Testis (tissue), 2 donors: Measurements from ENCODE around the gene DPH7.

Experiments
- CTCF ChIP-seq, 3 experiments: fragments of 450-650 bp in 2 of 3; fragments of 200-600 bp in 1 of 3; sonication (generic) in 1 of 3; IDR thresholded peaks; one replicate each; pipeline ENCODE4 v1.5.1; 2016 to 2019; ENCODE audit warnings: antibody characterized with exemption in 3 of 3, mild to moderate bottlenecking in 2 of 3, moderate library complexity in 1 of 3
- POLR2A ChIP-seq: fragments of 450-650 bp; IDR thresholded peaks from one replicate; pipeline ENCODE4 v1.6.1; 2017; ENCODE audit warnings: antibody characterized with exemption, mild to moderate bottlenecking, moderate library complexity

DNA sequence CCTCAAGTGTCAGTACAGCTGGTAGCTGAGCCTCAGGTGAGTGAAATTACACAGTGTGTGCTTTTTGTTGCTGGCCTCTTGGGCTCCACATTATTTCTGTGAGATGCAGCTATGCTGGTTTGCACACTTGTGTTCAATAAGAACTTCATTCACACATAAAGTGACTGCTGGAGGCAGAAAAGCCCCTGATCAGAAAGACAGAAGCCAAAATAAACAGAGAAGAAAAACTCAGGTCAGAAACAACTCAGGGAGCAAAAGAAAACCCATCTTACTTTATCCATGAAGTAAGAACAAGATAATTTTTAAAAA, 43.7 kb downstream of the DPH7 start:
- TF ChIP-seq POLR2A (no peak), CTCF (IDR thresholded peaks at IDR 0.05) (peak in 2 of 3 experiments; percentile 1 to 4)
